Activated naive CD4-positive, alpha-beta T cell treated with anti-CD3 and anti-CD28 coated beads, Interleukin-2, amount 10 ng/mL, durations not matched to agents 7 days and 5 days (primary cell): ENCODE results near the gene YDJC.
"Not testable (repeated sequence)": the region's sequence is repeated elsewhere in the genome, so short reads cannot be mapped to it uniquely, and the experiment has no call there.

Experiments used
- CTCF ChIA-PET: fragments of 350-600 bp; sonication (Branson Sonifier 250); formaldehyde crosslinking; loops from one replicate; lab custom pipeline; 2021; ENCODE audit warnings: antibody characterized with exemption; lab: Charles Lee
- DNase-seq: peaks from one replicate; pipeline ENCODE4 v3.0.0-alpha.2; 2020
- H3K27ac Mint-ChIP-seq: one replicate; pipeline ENCODE4 v1.8.0; 2021; ENCODE audit warnings: mild to moderate bottlenecking, moderate library complexity, mixed read lengths
- H3K27me3 Mint-ChIP-seq: one replicate; pipeline ENCODE4 v1.8.0; 2021; ENCODE audit warnings: mild to moderate bottlenecking, mixed read lengths
- H3K36me3 Mint-ChIP-seq: one replicate; pipeline ENCODE4 v1.8.0; 2021; ENCODE audit warnings: mixed read lengths
- H3K4me1 Mint-ChIP-seq: one replicate; pipeline ENCODE4 v1.8.0; 2021; ENCODE audit warnings: mixed read lengths
- H3K4me3 Mint-ChIP-seq: one replicate; pipeline ENCODE4 v1.8.0; 2021; ENCODE audit warnings: mild to moderate bottlenecking, moderate library complexity, mixed read lengths
- H3K9me3 Mint-ChIP-seq: one replicate; pipeline ENCODE4 v1.8.0; 2021; ENCODE audit warnings: mixed read lengths

The YDJC gene

DNA sequence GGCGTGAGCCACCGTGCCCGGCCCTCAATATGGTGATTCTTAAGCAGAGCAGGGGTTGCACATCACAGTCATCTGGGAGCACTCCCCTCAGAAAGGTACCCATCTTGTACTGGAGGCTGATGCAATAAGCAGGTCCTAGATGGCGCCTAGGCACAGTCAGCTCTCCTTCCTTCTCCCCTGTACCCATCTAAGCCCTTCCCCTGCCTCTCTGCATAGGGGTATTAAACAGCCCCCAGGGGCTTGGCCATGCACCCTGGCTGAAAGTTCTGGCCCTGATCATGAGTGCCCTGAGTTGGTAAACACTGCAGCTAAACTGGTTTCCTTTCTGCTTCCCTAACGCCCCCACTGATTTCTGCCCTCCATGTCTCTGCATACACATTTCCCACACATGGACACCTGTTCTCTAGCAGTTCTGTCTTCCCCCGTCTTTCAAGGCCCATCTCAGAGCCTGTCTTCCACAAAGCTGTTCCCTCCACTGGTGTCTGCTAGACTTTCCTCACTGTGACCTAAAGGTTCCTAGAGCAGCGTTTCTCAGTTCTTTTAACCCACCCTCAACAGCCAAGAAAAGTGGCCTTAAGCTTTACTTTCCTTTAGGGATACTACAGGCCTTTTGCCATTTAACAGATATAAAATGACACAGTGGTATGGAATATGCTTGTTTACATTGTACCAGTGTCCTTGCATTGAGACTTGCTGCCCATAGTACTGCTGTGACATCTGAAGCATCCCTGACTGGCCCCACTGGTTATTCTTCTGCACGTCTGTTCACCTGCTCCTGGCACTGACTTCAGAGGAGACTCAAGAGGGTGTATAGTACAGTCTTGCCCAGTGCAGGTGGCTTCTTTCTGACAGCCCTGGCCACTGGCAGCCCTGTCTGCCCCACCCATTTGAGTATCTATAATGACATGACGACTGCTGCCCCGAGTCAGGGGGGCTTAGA is 46.8 kb downstream of the YDJC start:
- DNase-seq, result no peak
- no peaks in the 10 kb centered on the region for H3K27me3 Mint-ChIP-seq
- no peak overlapping the region for H3K4me3 Mint-ChIP-seq
- CTCF ChIA-PET, result interaction anchor here (0.7 kb wide), 1 partner anchor 60 kb away, joined by 3 read pairs; no protein-coding TSS in a partner anchor
- peaks cover 11% of the 10 kb centered on the region for H3K36me3 Mint-ChIP-seq
- peaks cover 27% of the 10 kb centered on the region for H3K4me1 Mint-ChIP-seq
- no peak overlapping the region for H3K27ac Mint-ChIP-seq
- no peaks in the 10 kb centered on the region for H3K9me3 Mint-ChIP-seq

DNA sequence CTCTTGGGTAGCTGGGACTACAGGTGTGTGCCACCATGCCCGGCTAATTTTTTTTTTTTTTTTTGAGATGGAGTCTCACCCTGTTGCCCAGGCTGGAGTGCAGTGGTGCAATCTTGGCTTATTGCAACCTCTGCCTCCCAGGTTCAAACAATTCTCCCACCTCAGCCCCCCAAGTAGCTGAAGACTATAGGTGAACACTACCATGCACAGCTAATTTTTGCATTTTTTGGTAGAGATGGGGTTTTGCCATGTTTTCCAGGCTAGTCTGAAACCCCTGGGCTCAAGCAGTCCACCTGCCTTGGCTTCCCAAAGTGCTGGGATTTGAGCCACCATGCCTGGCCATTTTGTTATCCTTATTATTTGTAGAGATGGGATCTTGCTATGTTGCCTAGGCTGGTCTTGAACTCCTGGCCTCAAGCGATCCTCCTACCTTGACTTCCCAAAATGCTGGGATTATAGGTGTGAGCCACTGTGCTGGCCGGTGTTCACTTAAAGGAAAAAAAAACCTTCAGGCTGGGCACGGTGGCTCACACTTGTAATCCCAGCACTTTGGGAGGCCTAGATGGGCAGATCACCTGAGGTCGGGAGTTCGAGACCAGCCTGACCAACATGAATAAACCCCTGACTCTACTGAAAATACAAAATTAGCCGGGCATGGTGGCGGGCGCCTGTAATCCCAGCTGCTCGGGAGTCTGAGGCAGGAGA is 48.7 kb downstream of the YDJC start:
- H3K36me3 Mint-ChIP-seq, H3K9me3 Mint-ChIP-seq, H3K27ac Mint-ChIP-seq, CTCF ChIA-PET, DNase-seq, H3K27me3 Mint-ChIP-seq, H3K4me3 Mint-ChIP-seq: not testable (repeated sequence)
- peaks cover 19% of the 10 kb centered on the region for H3K4me1 Mint-ChIP-seq

DNA sequence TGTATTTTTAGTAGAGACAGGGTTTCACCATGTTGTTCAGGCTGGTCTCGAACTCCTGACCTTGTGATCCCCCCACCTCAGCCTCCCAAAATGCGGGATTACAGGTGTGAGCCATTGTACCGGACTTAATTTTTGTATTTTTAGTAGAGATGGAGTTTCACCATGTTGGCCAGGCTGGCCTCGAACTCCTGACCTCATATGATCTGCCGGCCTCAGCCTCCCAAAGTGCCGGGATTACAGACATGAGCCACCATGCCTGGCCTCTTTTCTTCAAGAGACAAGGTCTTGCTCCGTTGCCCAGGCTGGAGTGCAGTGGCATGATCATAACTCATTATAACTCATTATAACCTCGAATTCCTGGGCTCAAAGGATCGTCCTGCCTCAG is 49.2 kb downstream of the YDJC start:
- H3K4me3 Mint-ChIP-seq, DNase-seq, CTCF ChIA-PET, H3K27ac Mint-ChIP-seq, H3K9me3 Mint-ChIP-seq, H3K27me3 Mint-ChIP-seq, H3K36me3 Mint-ChIP-seq: not testable (repeated sequence)
- H3K4me1 Mint-ChIP-seq, result peaks cover 20% of the 10 kb centered on the region

GRCh38 chr22:21579474-21579851 is 50.4 kb downstream of the YDJC start:
- no peaks in the 10 kb centered on the region for H3K27me3 Mint-ChIP-seq
- H3K27ac Mint-ChIP-seq, result no peak overlapping the region
- CTCF ChIA-PET, result interaction anchor here (1.5 kb wide), 1 partner anchor 50 kb away, joined by 5 read pairs; the partner anchor contains the start of gene YDJC
- no peak overlapping the region for H3K4me3 Mint-ChIP-seq
- peaks cover 8% of the 10 kb centered on the region for H3K36me3 Mint-ChIP-seq
- DNase-seq, result no peak
- H3K9me3 Mint-ChIP-seq, result no peaks in the 10 kb centered on the region
- H3K4me1 Mint-ChIP-seq, result peaks cover 17% of the 10 kb centered on the region
